Measurements from ENCODE around the gene MTUS2. TPM values are rescaled to one million over a fixed set of nuclear protein-coding genes. Genes with fewer than 3 reads are reported as not detected.

MTUS2 gene
- total and polyA plus RNA-seq, 2 donors (not counting 1 experiment from before 2014, with no cell fraction given): 0.06 TPM; not detected in 1

GRCh38 chr13:29049524-29049923 lies 229.4 kb downstream of the MTUS2 start:
- H3K4me1 ChIP-seq (ENCODE audit: control insufficient read depth, extremely low read depth, insufficient read depth, low read length): no peaks in the 10 kb centered on the region
- no peaks in the 10 kb centered on the region for H3K36me3 ChIP-seq (ENCODE audit: control insufficient read depth, insufficient read depth, low read length)
- H4K20me1 ChIP-seq (ENCODE audit: control insufficient read depth, extremely low read depth, insufficient read depth, low read length): no peaks in the 10 kb centered on the region
- no peak for DNase-seq (ENCODE audit: low read depth in 2 of 2)
- no peak overlapping the region for H3K9ac ChIP-seq (ENCODE audit: insufficient read depth, low read length)
- no peaks in the 10 kb centered on the region for H3K79me2 ChIP-seq (ENCODE audit: control insufficient read depth, insufficient read depth, low read length)
- H3K27ac ChIP-seq (ENCODE audit: insufficient read depth, low read length): no peak overlapping the region
- H2AFZ ChIP-seq (ENCODE audit: low read length): no peak overlapping the region
- H3K4me2 ChIP-seq (ENCODE audit: extremely low read depth, insufficient read depth, low read length): no peak overlapping the region
- no peaks in the 10 kb centered on the region for H3K27me3 ChIP-seq (ENCODE audit: control insufficient read depth, insufficient read depth, low read length)
- H3K4me3 ChIP-seq (replicated peaks in 1 of 4; ENCODE audit: control extremely low read depth in 1 of 4, insufficient read depth in 1 of 4, low read depth in 3 of 4, low read length in 4 of 4): no peak overlapping the region
- no peak for TF ChIP-seq CTCF (conservative IDR thresholded peaks at IDR 0.05 in 1 of 2, IDR thresholded peaks at IDR 0.05 in 1 of 2; ENCODE audit: low read depth in 1 of 2, low read length in 2 of 2)
- no peak for TF ChIP-seq EZH2 (IDR thresholded peaks at IDR 0.05; ENCODE audit: low read length, missing control alignments)
- H3K9me3 ChIP-seq (ENCODE audit: control insufficient read depth, insufficient read depth, low read depth, low read length): no peaks in the 10 kb centered on the region

- H3K9me3 ChIP-seq (ENCODE audit: control insufficient read depth, insufficient read depth, low read depth, low read length): no peaks in the 10 kb centered on the region
- no peaks in the 10 kb centered on the region for H3K79me2 ChIP-seq (ENCODE audit: control insufficient read depth, insufficient read depth, low read length)
- H3K27me3 ChIP-seq (ENCODE audit: control insufficient read depth, insufficient read depth, low read length): no peaks in the 10 kb centered on the region
- H3K4me2 ChIP-seq (ENCODE audit: extremely low read depth, insufficient read depth, low read length): no peak overlapping the region
- H3K4me1 ChIP-seq (ENCODE audit: control insufficient read depth, extremely low read depth, insufficient read depth, low read length): no peaks in the 10 kb centered on the region
- no peak overlapping the region for H3K27ac ChIP-seq (ENCODE audit: insufficient read depth, low read length)
- H4K20me1 ChIP-seq (ENCODE audit: control insufficient read depth, extremely low read depth, insufficient read depth, low read length): no peaks in the 10 kb centered on the region
- TF ChIP-seq EZH2 (IDR thresholded peaks at IDR 0.05; ENCODE audit: low read length, missing control alignments) (no peak), CTCF (conservative IDR thresholded peaks at IDR 0.05 in 1 of 2, IDR thresholded peaks at IDR 0.05 in 1 of 2; ENCODE audit: low read depth in 1 of 2, low read length in 2 of 2) (no peak)
- no peak overlapping the region for H3K4me3 ChIP-seq (replicated peaks in 1 of 4; ENCODE audit: control extremely low read depth in 1 of 4, insufficient read depth in 1 of 4, low read depth in 3 of 4, low read length in 4 of 4)
- H2AFZ ChIP-seq (ENCODE audit: low read length): no peak overlapping the region
- H3K36me3 ChIP-seq (ENCODE audit: control insufficient read depth, insufficient read depth, low read length): no peaks in the 10 kb centered on the region
- no peak overlapping the region for H3K9ac ChIP-seq (ENCODE audit: insufficient read depth, low read length)
- no peak for DNase-seq (ENCODE audit: low read depth in 2 of 2)
Measured at GRCh38 chr13:29050719-29051118, 230.6 kb downstream of the MTUS2 start.

GRCh38 chr13:29059800-29060199 lies 239.7 kb downstream of the MTUS2 start:
- no peak overlapping the region for H3K4me3 ChIP-seq (replicated peaks in 1 of 4; ENCODE audit: control extremely low read depth in 1 of 4, insufficient read depth in 1 of 4, low read depth in 3 of 4, low read length in 4 of 4)
- H3K9ac ChIP-seq (ENCODE audit: insufficient read depth, low read length): no peak overlapping the region
- H2AFZ ChIP-seq (ENCODE audit: low read length): no peak overlapping the region
- H3K4me2 ChIP-seq (ENCODE audit: extremely low read depth, insufficient read depth, low read length): no peak overlapping the region
- no peaks in the 10 kb centered on the region for H3K27me3 ChIP-seq (ENCODE audit: control insufficient read depth, insufficient read depth, low read length)
- no peaks in the 10 kb centered on the region for H3K79me2 ChIP-seq (ENCODE audit: control insufficient read depth, insufficient read depth, low read length)
- H3K4me1 ChIP-seq (ENCODE audit: control insufficient read depth, extremely low read depth, insufficient read depth, low read length): no peaks in the 10 kb centered on the region
- no peaks in the 10 kb centered on the region for H3K9me3 ChIP-seq (ENCODE audit: control insufficient read depth, insufficient read depth, low read depth, low read length)
- TF ChIP-seq CTCF (conservative IDR thresholded peaks at IDR 0.05 in 1 of 2, IDR thresholded peaks at IDR 0.05 in 1 of 2; ENCODE audit: low read depth in 1 of 2, low read length in 2 of 2) (no peak), EZH2 (IDR thresholded peaks at IDR 0.05; ENCODE audit: low read length, missing control alignments) (no peak)
- no peak for DNase-seq (ENCODE audit: low read depth in 2 of 2)
- no peak overlapping the region for H3K27ac ChIP-seq (ENCODE audit: insufficient read depth, low read length)
- no peaks in the 10 kb centered on the region for H3K36me3 ChIP-seq (ENCODE audit: control insufficient read depth, insufficient read depth, low read length)
- H4K20me1 ChIP-seq (ENCODE audit: control insufficient read depth, extremely low read depth, insufficient read depth, low read length): no peaks in the 10 kb centered on the region
